Measurements from ENCODE around the gene ENOX1.
"Not testable (repeated sequence)": the region's sequence is repeated elsewhere in the genome, so short reads cannot be mapped to it uniquely, and the experiment has no call there.

ENOX1 gene

GRCh38 chr13:43422116-43422515 is 364.7 kb downstream of the ENOX1 start:
- TF ChIP-seq CTCF (IDR thresholded peaks at IDR 0.05; ENCODE audit: low read depth, low read length), result no peak
- H3K4me3 ChIP-seq (ENCODE audit: low read depth, low read length), result no peak overlapping the region

- not testable (repeated sequence) for H3K4me3 ChIP-seq (ENCODE audit: low read depth, low read length)
Observed at GRCh38 chr13:43416842-43417241, 369.9 kb downstream of the ENOX1 start.

GRCh38 chr13:43416408-43416807 is 370.4 kb downstream of the ENOX1 start:
- not testable (repeated sequence) for H3K4me3 ChIP-seq (ENCODE audit: low read depth, low read length)

GRCh38 chr13:43415903-43416391 is 370.8 kb downstream of the ENOX1 start:
- not testable (repeated sequence) for H3K4me3 ChIP-seq (ENCODE audit: low read depth, low read length)

GRCh38 chr13:43414111-43414510 is 372.7 kb downstream of the ENOX1 start:
- TF ChIP-seq CTCF (IDR thresholded peaks at IDR 0.05; ENCODE audit: low read depth, low read length), result no peak
- H3K4me3 ChIP-seq (ENCODE audit: low read depth, low read length), result no peak overlapping the region

GRCh38 chr13:43411741-43412140 is 375.0 kb downstream of the ENOX1 start:
- no peak overlapping the region for H3K4me3 ChIP-seq (ENCODE audit: low read depth, low read length)
- no peak for TF ChIP-seq CTCF (IDR thresholded peaks at IDR 0.05; ENCODE audit: low read depth, low read length)

GRCh38 chr13:43411211-43411610 is 375.6 kb downstream of the ENOX1 start:
- TF ChIP-seq CTCF (IDR thresholded peaks at IDR 0.05; ENCODE audit: low read depth, low read length), result no peak

GRCh38 chr13:43408274-43408673 is 378.5 kb downstream of the ENOX1 start:
- no peak overlapping the region for H3K4me3 ChIP-seq (ENCODE audit: low read depth, low read length)
- no peak for TF ChIP-seq CTCF (IDR thresholded peaks at IDR 0.05; ENCODE audit: low read depth, low read length)

More at GRCh38 chr13:43411211-43411610, 375.6 kb downstream of the ENOX1 start:
- H3K4me3 ChIP-seq (ENCODE audit: low read depth, low read length), result no peak overlapping the region

- H3K4me3 ChIP-seq (ENCODE audit: low read depth, low read length), result no peak overlapping the region
- TF ChIP-seq CTCF (IDR thresholded peaks at IDR 0.05; ENCODE audit: low read depth, low read length), result no peak
Observed at GRCh38 chr13:43407023-43407581, 379.7 kb downstream of the ENOX1 start.
